Measurements from ENCODE around the gene ARHGAP18. TPM values are rescaled to one million over a fixed set of nuclear protein-coding genes. Genes with fewer than 3 reads are reported as not detected.

The ARHGAP18 gene
- polyA plus RNA-seq, 1 of the 3 experiments (the other 2 are of a cell fraction), result 25.0 TPM

- no peak for TF ChIP-seq NFIC (IDR thresholded peaks at IDR 0.05; ENCODE audit: borderline replicate concordance)
- TF ChIP-seq YY1 (IDR thresholded peaks at IDR 0.05; ENCODE audit: low read depth), result no peak
Observed at GRCh38 chr6:129583866-129584265, 126.1 kb downstream of the ARHGAP18 start (continued).

DNA sequence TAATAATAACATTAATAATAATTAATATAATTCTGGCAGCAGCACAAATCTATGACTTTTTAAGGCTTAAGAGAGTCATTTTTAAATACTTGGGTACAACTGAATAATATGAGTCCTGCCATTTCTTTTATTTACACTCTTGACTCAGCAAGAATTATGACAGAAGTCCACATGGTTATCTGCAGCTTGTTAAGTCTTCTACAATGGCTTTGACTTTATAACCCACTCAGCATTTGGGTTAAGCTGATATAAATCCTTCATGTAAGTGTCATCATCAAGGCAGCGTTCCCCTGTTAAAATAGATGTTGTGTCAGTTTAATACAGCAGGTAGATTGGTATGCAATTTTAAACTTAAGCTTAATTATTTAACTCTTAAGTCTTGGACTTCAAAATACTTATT is 131.7 kb downstream of the ARHGAP18 start:
- H3K9me2 ChIP-seq, result no peaks in the 10 kb centered on the region
- peak overlapping the region in 1 of 2 experiments; percentile 74; a peak in 2 of 4 replicates for H3K27ac ChIP-seq (ENCODE audit: low read depth in 2 of 2, low read length in 1 of 2)
- H3K9ac ChIP-seq, result no peak overlapping the region
- peaks cover 10% of the 10 kb centered on the region; the same call in 1 of the 2 replicates for H3K79me2 ChIP-seq (ENCODE audit: insufficient read depth)
- peaks cover 56% of the 10 kb centered on the region for H3F3A ChIP-seq (replicated peaks; ENCODE audit: insufficient read depth)
- no peaks in the 10 kb centered on the region for H4K20me1 ChIP-seq (ENCODE audit: insufficient read depth)
- no peak overlapping the region for H2AFZ ChIP-seq (ENCODE audit: low read depth)
- DNase-seq, result no peak
- WGBS (ENCODE audit: low lambda C conversion rate), result 86% methylated on average over 1 of the region's 1 CpG
- H3K4me2 ChIP-seq, result no peak overlapping the region
- TF ChIP-seq RFX5 (IDR thresholded peaks at IDR 0.05; ENCODE audit: low read length) (no peak), GATA2 (CRISPR knock-in tag; IDR thresholded peaks at IDR 0.05) (no peak), FOSL2 (IDR thresholded peaks at IDR 0.05; ENCODE audit: borderline replicate concordance, low read depth) (no peak), MAX (IDR thresholded peaks at IDR 0.05; ENCODE audit: low read depth) (no peak), CHD2 (IDR thresholded peaks at IDR 0.05; ENCODE audit: low read length, partially characterized antibody) (no peak)
- ChIA-PET POLR2A (no interaction called here), CTCF (interaction anchor here (1.6 kb wide), 1 partner anchor 20 kb away, joined by 7 read pairs; no protein-coding TSS in a partner anchor)
- peaks cover 25 to 78% of the 10 kb centered on the region in 2 experiments for H3K36me3 ChIP-seq (replicated peaks in 1 of 2; ENCODE audit: control insufficient read depth in 1 of 2, insufficient read depth in 2 of 2, low read length in 1 of 2)
- H3K9me3 ChIP-seq, result no peaks in the 10 kb centered on the region
- H3K4me3 ChIP-seq (ENCODE audit: low read depth in 2 of 2, low read length in 1 of 2), result no peak overlapping the region
- H3K4me1 ChIP-seq (ENCODE audit: control insufficient read depth in 1 of 2, insufficient read depth in 2 of 2, low read depth in 1 of 2, low read length in 1 of 2), result peaks cover 0 to 24% of the 10 kb centered on the region in 2 experiments; a peak in 2 of 4 replicates
- H3K27me3 ChIP-seq (ENCODE audit: insufficient read depth), result no peaks in the 10 kb centered on the region

DNA sequence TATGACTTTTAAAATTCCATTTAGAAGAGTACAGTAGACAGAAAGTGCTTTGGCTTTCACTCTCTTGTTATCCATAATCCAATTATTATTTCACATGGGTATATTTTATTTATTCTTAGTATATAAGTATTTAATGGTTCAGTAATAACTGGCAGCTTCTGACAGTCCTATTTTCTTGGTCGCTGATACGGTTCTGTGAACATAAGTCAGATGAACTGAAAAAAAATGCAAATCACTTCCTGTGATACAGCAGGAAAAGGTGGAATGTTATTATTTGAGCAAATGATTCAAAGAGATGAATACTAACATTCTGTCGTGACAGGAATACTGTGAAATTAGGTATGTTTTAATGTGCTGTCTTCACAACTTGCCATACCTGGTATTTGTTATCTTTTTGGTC is 132.3 kb downstream of the ARHGAP18 start:
- H3K4me1 ChIP-seq (ENCODE audit: control insufficient read depth in 1 of 2, insufficient read depth in 2 of 2, low read depth in 1 of 2, low read length in 1 of 2), result peaks cover 0 to 24% of the 10 kb centered on the region in 2 experiments; a peak in 2 of 4 replicates
- no peak overlapping the region for H2AFZ ChIP-seq (ENCODE audit: low read depth)
- 47% methylated on average over 3 of the region's 3 CpGs for WGBS (ENCODE audit: low lambda C conversion rate)
- H4K20me1 ChIP-seq (ENCODE audit: insufficient read depth), result no peaks in the 10 kb centered on the region
- H3K79me2 ChIP-seq (ENCODE audit: insufficient read depth), result peaks cover 16% of the 10 kb centered on the region; the same call in 1 of the 2 replicates
- no peak for DNase-seq
- CTCF ChIA-PET, result interaction anchor here (0.8 to 1.1 kb wide), 2 partner anchors 20 to 80 kb away, joined by 3 to 4 read pairs; no protein-coding TSS in a partner anchor
- no peaks in the 10 kb centered on the region for H3K9me3 ChIP-seq
- H3K4me2 ChIP-seq, result no peak overlapping the region
- POLR2A ChIA-PET, result no interaction called here
- H3K4me3 ChIP-seq (ENCODE audit: low read depth in 2 of 2, low read length in 1 of 2), result no peak overlapping the region
- no peak overlapping the region; the same call in 1 of the 2 replicates for H3K9ac ChIP-seq
- peak overlapping the region in 1 of 2 experiments; percentile 74; a peak in 3 of 4 replicates for H3K27ac ChIP-seq (ENCODE audit: low read depth in 2 of 2, low read length in 1 of 2)
- peaks cover 56% of the 10 kb centered on the region for H3F3A ChIP-seq (replicated peaks; ENCODE audit: insufficient read depth)
- no peak for TF ChIP-seq REST (IDR thresholded peaks at IDR 0.05; ENCODE audit: low read depth, low read length)
- no peaks in the 10 kb centered on the region for H3K9me2 ChIP-seq
- H3K36me3 ChIP-seq (replicated peaks in 1 of 2; ENCODE audit: control insufficient read depth in 1 of 2, insufficient read depth in 2 of 2, low read length in 1 of 2), result peaks cover 20 to 81% of the 10 kb centered on the region in 2 experiments
- no peaks in the 10 kb centered on the region for H3K27me3 ChIP-seq (ENCODE audit: insufficient read depth)

All from SK-N-SH (cell line).